HepG2 (cell line): ENCODE results near the gene RHBDD3. TPM values are rescaled to one million over a fixed set of nuclear protein-coding genes. Genes with fewer than 3 reads are reported as not detected.

Experiments
- EED ChIP-seq: sonication (generic); formaldehyde crosslinking; IDR thresholded peaks from 2 replicates; pipeline ENCODE4 v1.5.0; 2020; ENCODE audit warnings: mild to moderate bottlenecking, missing genetic modification reagents
- ETV6 ChIP-seq: sonication (generic); formaldehyde crosslinking; conservative IDR thresholded peaks from 2 replicates; pipeline ENCODE4 v1.4.0; 2020; ENCODE audit warnings: missing genetic modification reagents
- GABPA ChIP-seq, 2 experiments: IDR thresholded peaks; 2 replicates each; pipeline ENCODE4 v1.6.1; 2011 to 2016; ENCODE audit warnings: low read depth in 2 of 2, low read length in 1 of 2, missing biosample characterization in 1 of 2, missing genetic modification characterization in 1 of 2
- SIN3A ChIP-seq: IDR thresholded peaks from 2 replicates; pipeline ENCODE4 v1.6.1; 2011; ENCODE audit warnings: low read depth, mild to moderate bottlenecking, control low read depth, low read length, borderline replicate concordance
- SIX1 ChIP-seq: sonication (generic); formaldehyde crosslinking; IDR thresholded peaks from 2 replicates; pipeline ENCODE4 v1.4.0; 2020; ENCODE audit warnings: missing genetic modification reagents, borderline replicate concordance
- SRSF1 ChIP-seq: fragments of 200-400 bp; formaldehyde crosslinking; optimal IDR thresholded peaks from 2 replicates; pipeline ENCODE3; 2017; ENCODE audit warnings: mild to moderate bottlenecking, low read depth, low read length, moderate library complexity
- ZBTB7A ChIP-seq: sonication (generic); formaldehyde crosslinking; IDR thresholded peaks from 2 replicates; pipeline ENCODE4 v1.8.0; 2022; ENCODE audit warnings: mild to moderate bottlenecking, missing genetic modification reagents
- ZFP36 ChIP-seq: fragments of 150-350 bp; IDR thresholded peaks from 2 replicates; pipeline ENCODE4 v1.6.1; 2018; ENCODE audit warnings: borderline replicate concordance, low read length, low read depth; ENCODE audit not compliant: partially characterized antibody
- ZNF367 ChIP-seq: sonication (generic); formaldehyde crosslinking; IDR thresholded peaks from 2 replicates; pipeline ENCODE4 v1.4.0; 2020; ENCODE audit warnings: missing genetic modification reagents, borderline replicate concordance
- ZNF530 ChIP-seq: sonication (generic); formaldehyde crosslinking; IDR thresholded peaks from 2 replicates; pipeline ENCODE4 v1.5.0; 2020; ENCODE audit warnings: low read depth, mild to moderate bottlenecking, missing genetic modification reagents
- ZNF567 ChIP-seq: sonication (generic); formaldehyde crosslinking; IDR thresholded peaks from 2 replicates; pipeline ENCODE4 v1.8.1; 2023; ENCODE audit warnings: mild to moderate bottlenecking, missing genetic modification reagents, borderline replicate concordance
- ZNF652 ChIP-seq: IDR thresholded peaks from 2 replicates; pipeline ENCODE4 v1.6.1; 2016; ENCODE audit warnings: low read depth, borderline replicate concordance
- ZNF670 ChIP-seq: sonication (generic); formaldehyde crosslinking; IDR thresholded peaks from 2 replicates; pipeline ENCODE4 v1.8.0; 2022; ENCODE audit warnings: mild to moderate bottlenecking, missing genetic modification reagents, borderline replicate concordance
- ZNF674 ChIP-seq: sonication (generic); formaldehyde crosslinking; IDR thresholded peaks from 2 replicates; pipeline ENCODE4 v1.5.0; 2020; ENCODE audit warnings: low read depth, mild to moderate bottlenecking, missing genetic modification reagents
- ZNF749 ChIP-seq: sonication (generic); formaldehyde crosslinking; IDR thresholded peaks from 2 replicates; pipeline ENCODE4 v1.8.0; 2022; ENCODE audit warnings: mild to moderate bottlenecking, missing genetic modification reagents, moderate library complexity, borderline replicate concordance
- polyA plus RNA-seq, 8 experiments: library from polyadenylated mRNA; depleted of rRNA in 3 of 8; stranded (reverse) in 7 of 8; unstranded in 1 of 8; fragments of >200 nt; fragmentation: Illumina TruSeq in 4 of 8; extraction: Trizol in 4 of 8; gene quantifications; 2 replicates each; pipeline versions ENCODE4 v1.2.1 to v1.2.3, GENCODE V29; 2011 to 2016; ENCODE audit warnings: low read depth in 4 of 8, missing spikeins in 1 of 8, mixed read lengths in 1 of 8; ENCODE audit not compliant: insufficient read depth in 1 of 8
- total RNA-seq, 5 experiments: library from RNA; depleted of rRNA; stranded (reverse); fragments of >200 nt; fragmentation: Illumina TruSeq; extraction: Trizol; gene quantifications; 2 replicates each; pipeline ENCODE4 v1.2.3, GENCODE V29; 2016; ENCODE audit warnings: low read depth in 1 of 5
- TF ChIP-seq, protein P1 (sequence below): sonication (generic); formaldehyde crosslinking; IDR thresholded peaks from 2 replicates; pipeline ENCODE4 v1.5.0; 2020; ENCODE audit warnings: missing genetic modification reagents
- TF ChIP-seq, protein P2 (sequence below): fragments of 450-650 bp; IDR thresholded peaks from 2 replicates; pipeline ENCODE4 v1.6.1; 2017
- TF ChIP-seq, protein P3 (sequence below): sonication (generic); formaldehyde crosslinking; IDR thresholded peaks from 2 replicates; pipeline ENCODE4 v1.9.0; 2021; ENCODE audit warnings: missing genetic modification reagents, mild to moderate bottlenecking, borderline replicate concordance
- TF ChIP-seq, protein P4 (sequence below): sonication (generic); formaldehyde crosslinking; IDR thresholded peaks from 2 replicates; pipeline ENCODE4 v1.5.0; 2020; ENCODE audit warnings: mild to moderate bottlenecking, missing genetic modification reagents

Gene RHBDD3
- total and polyA plus RNA-seq, 2 of the 13 experiments (the other 11 are each of a cell fraction or from before 2014, with no cell fraction given): 12.1 to 26.7 TPM

DNA sequence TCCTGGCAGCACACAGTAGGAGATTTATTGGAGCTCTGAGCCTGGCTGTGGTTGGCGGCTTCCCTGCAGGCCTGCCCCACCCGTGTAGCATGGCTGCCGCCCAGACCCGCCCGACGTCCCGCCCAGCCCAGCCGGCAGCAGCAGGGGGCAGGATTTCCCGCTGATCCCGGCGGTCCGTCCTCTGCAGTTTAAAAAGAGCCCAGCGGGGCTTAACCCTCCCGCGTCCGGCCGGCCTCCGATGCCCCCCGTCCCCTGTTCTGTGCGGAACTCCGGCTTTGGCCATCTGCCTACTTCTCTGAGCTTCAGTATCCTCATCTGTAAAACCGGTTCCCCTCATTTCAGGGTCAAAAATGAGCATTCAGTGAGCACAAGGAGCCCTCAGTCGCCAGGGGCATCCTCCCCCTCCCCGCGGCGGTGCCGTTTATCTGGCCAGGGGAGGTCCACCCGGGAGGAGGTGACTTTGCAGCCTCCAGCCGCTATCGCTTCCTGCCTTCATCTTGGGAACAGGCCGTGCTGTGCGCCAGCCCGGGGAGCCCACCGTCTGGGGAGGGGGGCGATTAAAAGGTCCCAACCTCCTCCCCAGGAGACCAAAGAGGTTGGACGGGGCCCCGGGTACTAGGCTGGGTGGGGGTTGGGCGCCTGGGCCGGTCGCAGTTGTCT is 38.5 kb upstream of the RHBDD3 start, which contains the start of gene GAS2L1 (continued):
- TF ChIP-seq, protein P1, sequence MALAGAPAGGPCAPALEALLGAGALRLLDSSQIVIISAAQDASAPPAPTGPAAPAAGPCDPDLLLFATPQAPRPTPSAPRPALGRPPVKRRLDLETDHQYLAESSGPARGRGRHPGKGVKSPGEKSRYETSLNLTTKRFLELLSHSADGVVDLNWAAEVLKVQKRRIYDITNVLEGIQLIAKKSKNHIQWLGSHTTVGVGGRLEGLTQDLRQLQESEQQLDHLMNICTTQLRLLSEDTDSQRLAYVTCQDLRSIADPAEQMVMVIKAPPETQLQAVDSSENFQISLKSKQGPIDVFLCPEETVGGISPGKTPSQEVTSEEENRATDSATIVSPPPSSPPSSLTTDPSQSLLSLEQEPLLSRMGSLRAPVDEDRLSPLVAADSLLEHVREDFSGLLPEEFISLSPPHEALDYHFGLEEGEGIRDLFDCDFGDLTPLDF: no peak
- TF ChIP-seq ZNF530 (no peak), ZNF749 (no peak), GABPA (IDR thresholded peaks at IDR 0.05; ENCODE audit: low read depth, low read length) (no peak), GABPA (CRISPR knock-in tag; IDR thresholded peaks at IDR 0.05; ENCODE audit: low read depth) (no peak), ZNF670 (CRISPR knock-in tag) (no peak), ZBTB7A (CRISPR knock-in tag) (no peak), ZNF567 (no peak), SIN3A (no peak), ZNF652 (CRISPR knock-in tag) (peak; percentile 98), SRSF1 (peak; percentile 59), ETV6 (CRISPR knock-in tag) (no peak; the same call in 1 of the 2 replicates), ZNF674 (no peak), SIX1 (no peak), ZFP36 (no peak), ZNF367 (CRISPR knock-in tag) (no peak), EED (no peak)
- TF ChIP-seq, protein P2, sequence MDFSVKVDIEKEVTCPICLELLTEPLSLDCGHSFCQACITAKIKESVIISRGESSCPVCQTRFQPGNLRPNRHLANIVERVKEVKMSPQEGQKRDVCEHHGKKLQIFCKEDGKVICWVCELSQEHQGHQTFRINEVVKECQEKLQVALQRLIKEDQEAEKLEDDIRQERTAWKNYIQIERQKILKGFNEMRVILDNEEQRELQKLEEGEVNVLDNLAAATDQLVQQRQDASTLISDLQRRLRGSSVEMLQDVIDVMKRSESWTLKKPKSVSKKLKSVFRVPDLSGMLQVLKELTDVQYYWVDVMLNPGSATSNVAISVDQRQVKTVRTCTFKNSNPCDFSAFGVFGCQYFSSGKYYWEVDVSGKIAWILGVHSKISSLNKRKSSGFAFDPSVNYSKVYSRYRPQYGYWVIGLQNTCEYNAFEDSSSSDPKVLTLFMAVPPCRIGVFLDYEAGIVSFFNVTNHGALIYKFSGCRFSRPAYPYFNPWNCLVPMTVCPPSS: no peak
- TF ChIP-seq, protein P3, sequence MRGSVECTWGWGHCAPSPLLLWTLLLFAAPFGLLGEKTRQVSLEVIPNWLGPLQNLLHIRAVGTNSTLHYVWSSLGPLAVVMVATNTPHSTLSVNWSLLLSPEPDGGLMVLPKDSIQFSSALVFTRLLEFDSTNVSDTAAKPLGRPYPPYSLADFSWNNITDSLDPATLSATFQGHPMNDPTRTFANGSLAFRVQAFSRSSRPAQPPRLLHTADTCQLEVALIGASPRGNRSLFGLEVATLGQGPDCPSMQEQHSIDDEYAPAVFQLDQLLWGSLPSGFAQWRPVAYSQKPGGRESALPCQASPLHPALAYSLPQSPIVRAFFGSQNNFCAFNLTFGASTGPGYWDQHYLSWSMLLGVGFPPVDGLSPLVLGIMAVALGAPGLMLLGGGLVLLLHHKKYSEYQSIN (CRISPR knock-in tag): no peak
- TF ChIP-seq, protein P4, sequence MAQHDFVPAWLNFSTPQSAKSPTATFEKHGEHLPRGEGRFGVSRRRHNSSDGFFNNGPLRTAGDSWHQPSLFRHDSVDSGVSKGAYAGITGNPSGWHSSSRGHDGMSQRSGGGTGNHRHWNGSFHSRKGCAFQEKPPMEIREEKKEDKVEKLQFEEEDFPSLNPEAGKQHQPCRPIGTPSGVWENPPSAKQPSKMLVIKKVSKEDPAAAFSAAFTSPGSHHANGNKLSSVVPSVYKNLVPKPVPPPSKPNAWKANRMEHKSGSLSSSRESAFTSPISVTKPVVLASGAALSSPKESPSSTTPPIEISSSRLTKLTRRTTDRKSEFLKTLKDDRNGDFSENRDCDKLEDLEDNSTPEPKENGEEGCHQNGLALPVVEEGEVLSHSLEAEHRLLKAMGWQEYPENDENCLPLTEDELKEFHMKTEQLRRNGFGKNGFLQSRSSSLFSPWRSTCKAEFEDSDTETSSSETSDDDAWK: no peak
